Thymus (tissue), 11 donors: ENCODE results near the gene CSTF3. TPM values are rescaled to one million over a fixed set of nuclear protein-coding genes. Genes with fewer than 3 reads are reported as not detected.
"Not testable (repeated sequence)": the region's sequence is repeated elsewhere in the genome, so short reads cannot be mapped to it uniquely, and the experiment has no call there.

Experiments
- DNase-seq, 9 donors: peaks; one replicate each; pipeline ENCODE4 v3.0.0-alpha.2; 2013; ENCODE audit warnings: low spot score in 9 of 9, low read depth in 6 of 9, missing footprints in 1 of 9
- H3K27ac ChIP-seq, 2 donors: one replicate each; pipeline ENCODE4 v1.5.1; 2013; ENCODE audit warnings: control low read depth in 1 of 2, low read depth in 1 of 2, low read length in 1 of 2, mild to moderate bottlenecking in 1 of 2, moderate library complexity in 1 of 2
- H3K27me3 ChIP-seq, 2 donors: one replicate each; pipeline ENCODE4 v1.5.1; 2013; ENCODE audit warnings: low read length in 1 of 2; ENCODE audit not compliant: control insufficient read depth in 2 of 2, insufficient read depth in 1 of 2
- H3K36me3 ChIP-seq, 2 donors: one replicate each; pipeline ENCODE4 v1.5.1; 2013; ENCODE audit warnings: low read length in 1 of 2, mild to moderate bottlenecking in 1 of 2, moderate library complexity in 1 of 2; ENCODE audit not compliant: control insufficient read depth in 2 of 2, insufficient read depth in 2 of 2
- H3K4me1 ChIP-seq, 2 donors: one replicate each; pipeline ENCODE4 v1.5.1; 2013; ENCODE audit warnings: low read length in 2 of 2; ENCODE audit not compliant: control insufficient read depth in 2 of 2, insufficient read depth in 2 of 2
- H3K4me3 ChIP-seq, 2 donors: one replicate each; pipeline ENCODE4 v1.5.1; 2013; ENCODE audit warnings: low read length in 2 of 2, control low read depth in 1 of 2, mild to moderate bottlenecking in 1 of 2
- H3K9me3 ChIP-seq, 2 donors: one replicate each; pipeline ENCODE4 v1.5.1; 2013; ENCODE audit warnings: low read length in 1 of 2, mild to moderate bottlenecking in 1 of 2; ENCODE audit not compliant: control insufficient read depth in 2 of 2, insufficient read depth in 1 of 2
- WGBS: extraction: QIAGEN DNeasy Blood & Tissue Kit; methylation state at CpG from one replicate; pipeline ENCODE4 v1.1.7; 2013; 5-methylcytosine and 5-hydroxymethylcytosine counted together
- polyA plus RNA-seq: library from polyadenylated mRNA; stranded (reverse); fragments of 200-250 nt; gene quantifications from one replicate; pipeline ENCODE4 v1.2.3, GENCODE V29; 2013
- total RNA-seq: library from RNA; stranded (reverse); fragments of 120-200 nt; gene quantifications from one replicate; pipeline ENCODE4 v1.2.4, GENCODE V29; 2013
- donor health status: healthy.

CSTF3 gene
- total and polyA plus RNA-seq, 2 donors = 23.3 to 46.1 TPM

- H3K36me3 ChIP-seq = no peaks in the 10 kb centered on the region
- no peaks in the 10 kb centered on the region for H3K4me1 ChIP-seq
- no peak for DNase-seq
- no peak overlapping the region for H3K27ac ChIP-seq
- no peaks in the 10 kb centered on the region for H3K9me3 ChIP-seq
- no peaks in the 10 kb centered on the region for H3K27me3 ChIP-seq
- WGBS = 99% methylated on average over 1 of the region's 1 CpG
- no peak overlapping the region for H3K4me3 ChIP-seq
These were observed 10.0 kb upstream of the CSTF3 start for GRCh38 chr11:33171251-33171650.

- H3K27ac ChIP-seq = no peak overlapping the region
- no peaks in the 10 kb centered on the region for H3K27me3 ChIP-seq
- no peak overlapping the region for H3K4me3 ChIP-seq
- no peaks in the 10 kb centered on the region for H3K9me3 ChIP-seq
- no peak for DNase-seq
- H3K4me1 ChIP-seq = no peaks in the 10 kb centered on the region
- WGBS = 84% methylated on average over 4 of the region's 4 CpGs
- no peaks in the 10 kb centered on the region for H3K36me3 ChIP-seq
These were observed 7.5 kb upstream of the CSTF3 start for GRCh38 chr11:33168709-33169200.

DNA sequence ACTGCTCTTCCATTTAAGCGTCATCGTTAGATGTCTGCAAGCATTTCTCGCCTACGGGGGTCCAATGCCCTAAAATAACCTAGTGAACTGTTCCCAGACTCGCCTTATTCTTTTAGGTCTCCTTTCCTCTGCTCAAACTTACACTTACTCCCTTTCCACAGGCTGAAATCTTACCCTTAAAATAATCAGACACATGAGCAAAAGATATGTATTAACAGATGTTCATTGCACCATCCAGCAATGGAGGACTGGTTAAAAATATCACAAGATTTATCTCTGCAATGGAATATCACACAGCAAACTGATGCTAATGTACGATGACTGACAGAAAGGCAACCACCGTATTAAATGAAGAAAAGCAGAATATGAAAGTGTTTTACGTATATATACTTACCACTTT, 1.6 kb upstream of the CSTF3 start:
- no peak overlapping the region for H3K4me3 ChIP-seq
- WGBS = 98% methylated on average over 8 of the region's 8 CpGs
- DNase-seq = no peak
- no peaks in the 10 kb centered on the region for H3K9me3 ChIP-seq
- H3K27ac ChIP-seq = no peak overlapping the region
- H3K4me1 ChIP-seq = peaks cover 8 to 12% of the 10 kb centered on the region in 2 donors
- H3K36me3 ChIP-seq = no peaks in the 10 kb centered on the region
- no peaks in the 10 kb centered on the region for H3K27me3 ChIP-seq

DNA sequence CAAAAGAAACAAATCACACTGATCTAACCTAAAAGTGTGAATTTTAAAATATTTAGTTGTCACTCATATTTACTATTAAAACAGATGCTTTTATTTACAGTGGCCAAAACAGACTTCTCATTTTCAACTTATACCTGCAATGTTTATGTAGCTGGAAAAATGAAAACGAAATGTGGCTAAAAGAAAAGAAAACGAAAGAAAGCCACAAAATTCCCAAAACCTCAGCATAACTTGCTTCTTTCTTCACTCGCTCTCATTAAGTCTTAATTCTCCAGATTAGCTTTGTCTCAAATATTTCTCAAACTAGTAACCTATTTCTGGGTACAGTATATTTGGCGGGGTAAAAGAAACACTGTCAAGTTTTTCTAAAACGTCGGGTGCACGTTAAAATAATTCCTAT, 693 bp downstream of the CSTF3 start:
- no peaks in the 10 kb centered on the region for H3K36me3 ChIP-seq
- H3K9me3 ChIP-seq = no peaks in the 10 kb centered on the region
- DNase-seq = no peak
- H3K27ac ChIP-seq = peak overlapping the region in 1 of 2 donors; percentile 72
- 0% methylated on average over 7 of the region's 7 CpGs for WGBS
- peaks cover 8 to 12% of the 10 kb centered on the region in 2 donors for H3K4me1 ChIP-seq
- H3K4me3 ChIP-seq = peak overlapping the region; percentile 77 to 95
- no peaks in the 10 kb centered on the region for H3K27me3 ChIP-seq

- Histone ChIP-seq H3K4me3 (peak overlapping the region; percentile 77 to 95), H3K36me3 (no peaks in the 10 kb centered on the region), H3K9me3 (no peaks in the 10 kb centered on the region), H3K27me3 (no peaks in the 10 kb centered on the region), H3K27ac (peak overlapping the region in 1 of 2 donors; percentile 72), H3K4me1 (peaks cover 8 to 12% of the 10 kb centered on the region in 2 donors)
- 21% methylated on average over 8 of the region's 8 CpGs for WGBS
- peak in 2 of 9 donors; percentile 23 to 53 for DNase-seq
These were observed 1.1 kb downstream of the CSTF3 start for GRCh38 chr11:33160136-33160535.

GRCh38 chr11:33159378-33159867, 1.9 kb downstream of the CSTF3 start:
- H3K36me3 ChIP-seq, H3K4me3 ChIP-seq, H3K27me3 ChIP-seq, H3K9me3 ChIP-seq: not testable (repeated sequence)
- H3K27ac ChIP-seq = peak overlapping the region in 1 of 2 donors; percentile 72
- DNase-seq = peak in 1 of 9 donors; percentile 22
- WGBS = 97% methylated on average over 20 of the region's 20 CpGs
- H3K4me1 ChIP-seq = peaks cover 8 to 12% of the 10 kb centered on the region in 2 donors

- Histone ChIP-seq H3K27me3 (no peaks in the 10 kb centered on the region), H3K36me3 (no peaks in the 10 kb centered on the region), H3K27ac (no peak overlapping the region), H3K4me1 (peaks cover 8 to 12% of the 10 kb centered on the region in 2 donors), H3K9me3 (no peaks in the 10 kb centered on the region), H3K4me3 (no peak overlapping the region)
- no peak for DNase-seq
- 96% methylated on average over 5 of the region's 5 CpGs for WGBS
These were observed 2.5 kb downstream of the CSTF3 start for GRCh38 chr11:33158596-33159275.

GRCh38 chr11:33157103-33158027, 3.9 kb downstream of the CSTF3 start:
- no peak for DNase-seq
- Histone ChIP-seq H3K27me3 (no peaks in the 10 kb centered on the region), H3K9me3 (no peaks in the 10 kb centered on the region), H3K4me3 (no peak overlapping the region), H3K27ac (no peak overlapping the region), H3K36me3 (no peaks in the 10 kb centered on the region), H3K4me1 (peaks cover 8 to 12% of the 10 kb centered on the region in 2 donors)
- 99% methylated on average over 5 of the region's 5 CpGs for WGBS

- no peaks in the 10 kb centered on the region for H3K4me1 ChIP-seq
These were observed 9.9 kb downstream of the CSTF3 start for GRCh38 chr11:33151399-33151798.

More at GRCh38 chr11:33151399-33151798, 9.9 kb downstream of the CSTF3 start:
- Histone ChIP-seq H3K9me3 (peaks cover 0 to 3% of the 10 kb centered on the region in 2 donors), H3K27me3 (no peaks in the 10 kb centered on the region), H3K36me3 (peaks cover 0 to 4% of the 10 kb centered on the region in 2 donors), H3K4me3 (no peak overlapping the region), H3K27ac (no peak overlapping the region)
- DNase-seq = no peak
- WGBS = 89% methylated on average over 5 of the region's 5 CpGs
